Measurements from ENCODE around the gene OR10C1.

Gene OR10C1

GRCh38 chr6:29478740-29479139 is 39.6 kb downstream of the OR10C1 start:
- no peak for DNase-seq

DNA sequence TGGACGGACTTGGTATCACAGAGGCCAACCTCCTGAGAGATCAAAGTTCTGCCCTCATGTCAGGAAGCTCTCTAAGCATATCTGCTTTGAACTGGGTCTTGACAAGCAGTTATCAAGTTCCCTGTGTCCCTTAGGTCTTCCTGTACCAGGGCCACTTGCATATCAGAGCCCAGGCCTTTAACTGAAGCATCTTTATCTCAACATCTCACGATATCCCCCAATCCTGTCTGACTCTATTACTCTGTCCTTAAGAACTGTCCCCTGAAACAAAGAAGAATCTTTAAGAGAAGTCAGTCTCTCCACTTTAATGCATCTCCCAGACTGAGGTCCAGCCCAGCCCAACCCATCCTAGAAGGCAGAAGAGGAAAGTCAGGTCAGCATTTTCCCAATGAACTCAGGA is 40.5 kb downstream of the OR10C1 start:
- no peak for DNase-seq

GRCh38 chr6:29483186-29483585 is 44.1 kb downstream of the OR10C1 start:
- no peak for DNase-seq

- DNase-seq = no peak
Observed at GRCh38 chr6:29483735-29484134, 44.6 kb downstream of the OR10C1 start.

DNA sequence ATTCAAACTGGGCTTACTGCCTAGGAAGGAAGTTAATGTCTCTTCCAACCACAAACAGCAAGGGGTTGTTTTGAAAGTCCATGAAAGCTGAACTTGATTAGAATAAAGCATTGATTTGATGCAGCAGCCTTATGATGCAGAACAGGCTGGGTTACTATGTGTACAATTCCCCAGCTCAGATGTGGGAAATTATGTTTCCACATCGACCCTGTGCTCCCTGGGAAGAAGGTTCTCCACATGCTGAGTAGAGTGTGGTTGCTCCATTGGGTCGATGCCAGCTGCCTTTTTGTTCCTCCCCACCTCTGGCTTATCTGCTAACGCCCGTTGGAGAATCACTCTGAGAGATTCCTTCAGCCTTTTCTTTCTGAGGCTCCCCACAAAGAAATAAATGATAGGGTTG is 47.5 kb downstream of the OR10C1 start:
- no peak for DNase-seq

DNA sequence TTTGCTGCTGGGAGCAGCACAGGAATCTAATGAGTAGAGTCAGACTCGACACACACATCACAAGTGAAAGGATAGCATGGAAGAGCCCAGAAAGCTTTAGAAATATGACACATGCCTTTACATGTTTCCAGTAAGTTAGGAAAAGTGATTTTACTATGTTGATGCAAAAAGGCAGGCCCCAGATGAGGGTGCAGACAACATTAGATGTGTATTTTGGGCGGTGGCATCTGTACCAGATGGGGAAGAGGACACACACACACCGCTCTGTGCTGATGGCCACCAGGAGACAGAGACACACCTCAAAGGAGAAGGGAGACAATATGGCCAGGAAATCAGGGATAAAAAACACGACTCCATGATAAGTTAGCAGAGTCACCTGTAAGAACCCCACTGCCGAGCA is 48.0 kb downstream of the OR10C1 start:
- DNase-seq = no peak

DNA sequence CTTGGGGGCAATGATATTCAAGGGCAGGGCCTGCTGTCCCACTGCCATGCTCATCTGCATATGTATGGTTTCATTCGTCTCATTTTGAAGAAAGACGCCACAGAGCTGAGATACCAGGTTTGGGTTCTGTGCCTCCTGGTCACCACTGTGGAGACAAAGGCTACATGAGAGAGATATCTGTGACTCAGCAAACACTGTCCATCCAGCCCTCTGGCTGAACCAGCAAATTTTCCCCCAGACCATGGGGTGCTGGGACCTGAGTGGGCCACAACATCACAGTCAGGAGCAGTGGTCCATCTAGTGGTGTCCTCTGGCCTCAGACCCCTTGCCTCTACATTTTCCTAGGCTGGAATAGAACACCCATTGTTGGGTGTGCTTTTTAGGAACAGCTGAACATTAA is 48.6 kb downstream of the OR10C1 start, which contains the start of gene MAS1L:
TSS of gene MAS1L (minus strand) at position 297 of the 400 bp plus-strand sequence. CDS start at position 243, 54 bp downstream.
- DNase-seq = no peak

GRCh38 chr6:29488874-29489273 is 49.8 kb downstream of the OR10C1 start:
- no peak for DNase-seq

DNA sequence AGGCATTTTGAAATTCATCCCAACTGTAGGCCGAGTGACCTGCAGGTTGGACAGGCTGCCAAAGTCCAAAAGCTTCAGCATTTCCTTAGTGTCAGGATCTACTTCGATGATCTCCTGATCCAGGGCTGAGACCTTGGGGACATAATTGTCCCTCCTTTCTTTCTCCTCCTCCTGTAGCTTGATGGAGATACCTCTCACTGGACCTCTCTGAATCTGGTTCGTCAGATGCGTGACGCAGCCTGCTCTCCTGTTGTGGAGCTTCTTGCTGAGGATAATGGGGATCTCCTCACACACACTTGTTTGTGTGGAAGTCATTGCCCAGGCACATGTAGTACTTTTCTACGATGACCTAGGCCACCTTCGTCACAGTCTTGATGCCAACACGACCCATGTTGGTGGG is 50.2 kb downstream of the OR10C1 start:
- no peak for DNase-seq

- DNase-seq = no peak
Observed at GRCh38 chr6:29490055-29490454, 50.9 kb downstream of the OR10C1 start.

GRCh38 chr6:29490552-29490951 is 51.4 kb downstream of the OR10C1 start:
- no peak for DNase-seq

Data from CD4-positive, alpha-beta T cell treated with Interleukin-4 for 4 hours (primary cell).